ENCODE results near the gene INO80D. TPM values are rescaled to one million over a fixed set of nuclear protein-coding genes. Genes with fewer than 3 reads are reported as not detected.

The INO80D gene
- total and polyA plus RNA-seq, 2 of the 8 experiments (the other 6 are each of a cell fraction or from before 2014, with no cell fraction given) = 6.2 to 37.4 TPM

- TF ChIP-seq SAP30 (IDR thresholded peaks at IDR 0.05; ENCODE audit: insufficient read depth, insufficient replicate concordance, low read length) (peak; percentile 47), KDM4A (IDR thresholded peaks at IDR 0.05; ENCODE audit: low read depth, low read length, severe bottlenecking) (peak; percentile 8), EGR1 (IDR thresholded peaks at IDR 0.05; ENCODE audit: borderline replicate concordance, low read depth, low read length) (no peak), SP2 (IDR thresholded peaks at IDR 0.05; ENCODE audit: low read length) (no peak), EP300 (IDR thresholded peaks at IDR 0.05; ENCODE audit: borderline replicate concordance in 1 of 2, low read depth in 2 of 2, low read length in 2 of 2) (0 out of 3 replicates have a peak, but pooled peaks of 1 of the 2 experiments have one; percentile 3), CBX5 (IDR thresholded peaks at IDR 0.05; ENCODE audit: low read depth, low read length) (no peak), CHD7 (IDR thresholded peaks at IDR 0.05; ENCODE audit: insufficient replicate concordance, low read length) (no peak), CHD2 (IDR thresholded peaks at IDR 0.05; ENCODE audit: low read length) (no peak), E2F6 (IDR thresholded peaks at IDR 0.05) (no peak)
These were observed at the start of gene INO80D (continued) for GRCh38 chr2:206085742-206086445.

Data from H1 (cell line).